Astrocyte (in vitro differentiated cells and primary cell): Measurements from ENCODE around the gene HSPA1B.

Experiments
- CTCF ChIP-seq: IDR thresholded peaks from 2 replicates; pipeline ENCODE4 v1.5.1; 2011; ENCODE audit warnings: low read depth, mild to moderate bottlenecking, inconsistent platforms, low read length, moderate library complexity; ENCODE audit not compliant: insufficient read depth
- EZH2 ChIP-seq: IDR thresholded peaks from 2 replicates; pipeline ENCODE4 v1.6.1; 2012; ENCODE audit warnings: mild to moderate bottlenecking, low read length, inconsistent platforms; ENCODE audit not compliant: insufficient read depth

DNA sequence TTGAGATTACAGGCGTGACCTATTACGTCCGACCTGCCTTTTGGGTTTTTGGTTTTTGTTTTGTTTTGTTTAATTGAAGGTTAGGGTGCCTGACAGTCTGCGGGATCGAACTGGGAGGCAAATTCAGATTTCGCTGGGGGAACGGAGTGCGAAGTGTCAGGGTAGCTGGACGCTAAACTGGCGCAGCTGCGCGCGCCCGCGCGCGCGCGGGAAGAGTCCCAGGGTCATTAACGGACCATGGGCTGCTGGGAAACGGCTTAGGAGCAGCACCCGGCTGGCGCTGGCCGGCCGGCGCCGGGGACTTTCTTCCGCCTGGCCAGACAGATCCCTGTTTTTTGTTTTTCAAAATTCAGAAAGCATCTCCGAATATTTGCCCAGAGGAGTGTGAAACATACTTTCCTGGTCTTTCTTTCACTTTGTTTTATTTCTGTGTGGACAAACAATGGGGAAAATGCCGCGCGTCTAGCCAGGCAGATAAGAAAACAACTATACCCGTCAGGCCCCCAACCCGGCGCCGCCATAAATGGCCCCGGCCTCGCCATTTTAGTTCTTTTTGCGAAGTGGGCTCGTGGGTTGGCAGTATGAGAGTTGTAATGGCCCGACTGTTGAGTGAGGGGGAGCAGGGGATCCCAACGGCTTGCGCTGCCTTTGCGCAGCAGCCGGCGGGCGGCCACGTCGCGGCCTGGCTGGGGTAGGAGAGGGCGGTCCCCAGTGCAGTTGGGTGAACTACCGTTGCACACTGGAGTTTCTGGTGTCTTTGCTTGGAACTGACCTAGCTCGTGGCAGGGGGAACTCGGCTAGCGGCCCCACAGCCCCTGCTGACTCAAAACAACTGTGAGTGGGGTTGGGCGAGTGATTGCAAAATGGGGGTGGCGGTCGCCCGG is 7.1 kb downstream of the HSPA1B start:
- TF ChIP-seq CTCF (no peak), EZH2 (no peak)
